GM18519 (cell line): Measurements from ENCODE around the gene EFNA2.

Experiments used
- ATAC-seq: cut with Tn5 transposase; IDR thresholded peaks from one replicate; pipeline ENCODE4 v1.9.1; 2021; ENCODE audit warnings: mild to moderate bottlenecking, moderate library complexity; ENCODE audit not compliant: unreplicated experiment, low FRiP score

The EFNA2 gene

DNA sequence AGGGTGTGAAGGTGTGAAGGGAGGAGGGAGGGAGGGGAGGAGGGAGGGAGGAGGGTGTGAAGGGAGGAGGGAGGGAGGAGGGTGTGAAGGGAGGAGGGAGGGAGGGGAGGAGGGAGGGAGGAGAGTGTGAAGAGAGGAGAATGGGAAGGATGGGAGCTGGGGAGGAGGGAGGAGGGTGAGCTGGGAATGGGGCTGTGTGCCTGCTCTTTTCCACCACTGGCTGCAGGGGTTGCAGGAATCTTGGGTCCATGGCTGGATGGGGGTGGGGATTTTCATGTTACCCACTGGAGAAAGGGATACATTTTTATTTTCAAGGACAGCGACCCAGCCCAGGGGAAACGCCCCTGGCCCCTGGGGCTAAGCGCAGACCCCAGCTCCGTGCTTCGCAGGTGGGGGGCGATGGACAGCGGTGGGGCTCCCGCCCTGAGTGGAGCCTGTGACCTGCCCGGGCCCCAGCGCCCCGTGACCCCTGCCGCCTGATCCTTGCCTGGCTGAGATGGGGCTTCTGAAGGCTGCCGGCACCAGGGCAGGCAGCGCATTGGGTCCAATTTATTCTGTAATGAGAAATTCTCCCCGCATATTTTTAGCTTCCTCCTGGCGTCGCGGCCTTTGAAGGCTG lies 3.0 kb upstream of the EFNA2 start:
- ATAC-seq = no peak

DNA sequence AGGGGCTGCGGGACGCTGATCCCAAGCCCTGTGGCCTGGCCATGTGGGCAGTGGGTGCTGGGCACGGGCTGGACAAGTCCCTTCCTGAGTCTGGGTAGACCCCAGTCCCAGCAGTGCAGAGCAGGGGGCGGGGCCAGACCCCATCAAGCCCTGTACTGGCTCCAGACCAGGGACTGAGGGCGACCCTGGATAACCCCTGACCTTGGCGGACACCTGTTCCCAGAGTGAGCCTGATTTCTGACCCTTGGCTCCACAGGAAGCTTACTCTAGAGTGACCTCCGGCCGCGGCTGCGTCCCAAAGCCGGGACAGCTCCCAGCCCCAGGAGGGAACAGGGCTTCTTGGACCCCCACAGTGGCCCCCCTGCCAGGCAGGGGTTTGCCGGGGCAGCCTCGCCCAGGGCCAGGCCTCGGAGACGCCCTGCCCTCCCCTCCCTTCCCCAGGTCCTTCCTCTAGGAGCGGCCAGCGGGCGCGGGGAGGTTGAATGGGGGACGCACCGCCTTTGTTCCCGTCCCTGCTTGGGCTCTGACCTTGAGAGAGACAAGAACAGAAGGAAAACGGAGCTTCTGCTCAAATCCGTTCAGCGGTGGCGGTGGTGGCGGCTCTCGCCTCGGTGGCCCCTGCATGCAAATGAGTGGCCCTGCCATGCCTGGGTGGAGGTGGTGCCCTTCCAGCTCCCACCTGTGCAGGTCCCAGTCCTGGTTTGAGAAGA lies 2.3 kb upstream of the EFNA2 start:
- no peak for ATAC-seq

DNA sequence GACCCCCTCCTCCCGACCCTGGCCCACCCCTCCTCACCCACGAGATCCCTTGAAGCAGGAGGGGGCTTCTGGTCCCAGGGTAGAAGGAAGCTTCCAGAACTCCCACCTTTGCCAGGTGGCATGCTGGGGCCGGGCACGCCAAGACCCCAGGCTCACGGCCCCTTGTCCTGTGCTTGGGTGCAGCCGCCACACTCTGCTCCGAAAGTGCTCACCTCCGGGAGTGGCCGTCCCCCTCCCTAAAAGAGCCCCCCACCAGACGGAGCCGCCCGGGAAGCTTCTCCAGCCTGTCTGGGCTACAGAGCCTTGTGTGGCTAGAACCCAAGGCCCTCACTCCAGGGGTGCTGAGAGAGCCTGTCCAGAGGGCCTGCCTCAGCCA lies 1.8 kb upstream of the EFNA2 start:
- no peak for ATAC-seq

DNA sequence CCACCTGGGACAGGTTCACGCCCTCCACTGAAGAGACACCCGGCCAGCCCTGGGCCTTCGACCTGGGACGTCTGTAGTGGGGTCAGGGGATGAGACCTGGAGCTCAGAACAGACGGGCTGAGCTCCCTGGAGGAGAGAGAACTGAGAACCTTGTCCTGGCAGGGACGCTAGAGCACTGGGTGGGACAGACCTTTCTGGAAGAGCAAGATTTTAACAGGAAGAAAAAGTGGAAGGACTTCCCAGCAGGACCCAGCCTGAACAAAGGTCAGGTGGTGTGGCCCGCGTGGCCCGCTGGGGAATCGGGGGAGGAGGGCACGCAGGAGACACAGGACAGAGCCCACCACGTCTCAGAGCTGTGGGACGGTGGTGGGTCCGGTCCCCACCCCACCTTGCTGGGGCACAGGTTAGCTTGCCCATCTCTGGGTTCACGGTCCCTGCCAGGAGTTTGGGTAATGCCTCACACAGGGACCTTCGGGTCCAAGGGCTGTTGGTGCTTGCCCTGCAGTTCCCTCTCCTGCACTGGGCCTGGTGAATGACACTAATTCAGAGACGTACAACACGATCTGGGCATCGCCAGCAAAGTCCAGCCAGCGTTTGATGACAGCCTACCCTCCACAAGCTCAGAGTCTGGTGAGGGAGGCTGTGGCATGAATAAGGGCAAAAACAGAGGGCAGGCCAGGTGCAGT lies 1.2 kb upstream of the EFNA2 start:
- no peak for ATAC-seq

DNA sequence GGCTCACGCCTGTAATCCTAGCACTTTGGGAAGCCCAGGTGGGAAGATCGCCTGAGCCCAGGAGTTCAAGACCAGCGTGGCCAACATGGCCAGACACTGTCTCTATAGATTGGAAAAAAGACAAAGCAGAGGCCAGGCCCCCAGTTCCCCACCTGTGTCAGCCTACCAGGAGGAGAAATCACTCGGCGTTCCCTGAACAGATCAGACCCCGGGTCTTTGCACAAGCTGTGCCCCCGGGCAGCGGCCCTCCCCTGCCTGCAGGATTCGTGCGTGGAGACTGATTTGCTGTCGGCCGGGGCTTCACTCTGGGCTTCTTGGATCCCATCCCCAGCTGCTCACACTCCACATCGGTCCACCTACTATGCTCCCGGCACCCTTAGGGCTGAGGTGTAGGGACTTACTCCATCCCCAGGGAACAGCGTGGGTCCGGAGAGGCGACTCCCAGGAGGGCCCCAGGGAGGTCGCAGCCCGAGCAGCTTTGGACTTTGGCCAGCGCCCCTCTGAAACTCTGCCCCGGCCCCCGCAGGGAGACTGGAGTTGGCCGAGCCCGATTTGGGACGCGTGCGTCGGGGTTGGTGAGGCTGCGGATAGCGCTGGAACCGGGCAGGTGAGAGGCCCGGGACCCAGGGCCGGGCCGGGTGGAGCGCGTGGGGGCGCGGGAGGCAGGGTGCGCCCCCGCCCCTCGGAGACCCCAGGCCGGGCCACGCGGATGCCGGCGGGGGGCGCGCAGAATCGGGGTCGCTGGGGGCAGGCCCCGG lies 515 bp upstream of the EFNA2 start:
- ATAC-seq = no peak

DNA sequence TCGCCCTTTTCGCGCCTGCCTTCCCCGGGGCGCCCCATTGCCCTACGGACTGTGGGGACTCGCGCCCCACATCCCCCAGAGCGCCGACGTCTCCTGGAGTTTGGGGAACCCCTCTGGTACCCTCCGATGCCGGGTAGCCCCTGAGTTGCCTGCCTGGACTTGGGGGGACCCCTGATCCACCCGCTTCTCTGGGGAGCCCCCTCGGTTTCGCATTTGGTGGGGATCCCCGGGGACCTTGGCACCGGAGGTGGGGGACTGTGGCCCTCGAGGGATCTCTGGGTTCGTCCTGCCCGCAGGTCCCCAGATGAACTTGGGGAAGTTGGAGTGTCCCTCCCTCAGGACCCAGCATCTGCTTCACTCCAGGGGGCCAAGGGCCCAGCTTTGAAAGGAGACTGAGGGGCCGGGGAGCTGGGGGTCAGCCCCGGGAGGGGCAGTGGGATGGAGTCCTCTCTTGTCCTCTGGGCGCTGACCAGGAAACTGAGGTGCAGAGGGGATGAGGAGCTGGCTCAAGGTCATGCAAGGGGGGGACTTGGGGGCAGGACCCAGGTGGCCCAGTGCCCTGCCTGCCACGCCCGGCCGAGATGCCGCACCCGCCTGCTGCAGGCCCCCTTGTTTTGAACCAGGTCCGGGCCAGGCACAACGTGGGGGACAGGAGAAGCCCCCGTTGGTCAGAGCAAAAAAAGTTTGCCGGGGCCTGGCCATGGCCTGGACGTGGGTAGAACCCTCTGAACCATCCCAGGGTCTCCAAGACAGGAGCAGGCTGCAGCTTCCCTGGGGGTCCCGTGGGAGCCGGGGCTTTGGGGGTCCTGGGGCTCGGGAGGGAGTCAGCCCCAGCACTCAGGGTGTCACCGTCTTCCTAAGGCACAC lies 1.0 kb downstream of the EFNA2 start:
- no peak for ATAC-seq

DNA sequence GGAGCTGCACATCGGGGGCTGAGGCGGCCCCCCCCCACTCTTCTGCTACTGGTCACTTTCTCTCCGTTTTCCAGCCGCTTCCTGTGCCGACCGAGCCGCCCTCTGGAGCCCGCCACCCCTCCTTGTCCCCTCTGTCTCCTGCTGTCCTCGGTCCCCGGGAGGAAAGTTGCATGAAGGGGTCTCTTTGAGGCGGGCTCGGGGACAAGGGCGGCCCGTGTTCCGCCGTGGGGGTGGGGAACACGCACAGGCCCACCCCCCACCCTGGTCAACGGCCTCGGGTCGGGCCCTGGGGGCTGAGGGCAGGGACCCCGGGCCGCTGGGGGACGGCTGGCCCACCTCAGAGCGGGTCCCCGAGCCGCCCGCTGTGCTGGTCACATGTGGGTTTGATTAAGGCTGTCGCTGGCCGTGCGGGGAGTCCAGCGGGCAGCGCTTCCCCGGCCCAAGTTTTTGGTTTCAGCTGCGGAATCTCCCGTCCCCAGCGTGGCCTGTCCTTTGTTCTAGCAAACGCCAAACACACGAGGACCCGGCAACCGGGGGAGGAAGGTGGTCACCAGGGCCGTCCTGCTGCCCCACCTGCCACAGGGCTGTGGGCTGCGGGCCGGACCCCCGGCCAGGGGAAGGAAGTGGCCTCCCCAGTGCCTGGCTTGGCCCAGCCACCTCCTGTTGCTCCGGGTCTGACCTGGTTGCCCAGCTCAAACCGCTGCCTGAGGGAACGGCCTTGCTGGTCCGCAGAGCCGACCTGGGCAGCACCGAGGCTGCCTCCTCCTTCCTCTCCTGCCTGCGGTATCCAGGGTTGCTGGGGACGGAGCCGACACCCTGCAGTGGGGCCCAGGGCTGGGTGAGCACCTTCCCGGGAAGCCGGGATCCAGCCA lies 1.9 kb downstream of the EFNA2 start:
- ATAC-seq = no peak

DNA sequence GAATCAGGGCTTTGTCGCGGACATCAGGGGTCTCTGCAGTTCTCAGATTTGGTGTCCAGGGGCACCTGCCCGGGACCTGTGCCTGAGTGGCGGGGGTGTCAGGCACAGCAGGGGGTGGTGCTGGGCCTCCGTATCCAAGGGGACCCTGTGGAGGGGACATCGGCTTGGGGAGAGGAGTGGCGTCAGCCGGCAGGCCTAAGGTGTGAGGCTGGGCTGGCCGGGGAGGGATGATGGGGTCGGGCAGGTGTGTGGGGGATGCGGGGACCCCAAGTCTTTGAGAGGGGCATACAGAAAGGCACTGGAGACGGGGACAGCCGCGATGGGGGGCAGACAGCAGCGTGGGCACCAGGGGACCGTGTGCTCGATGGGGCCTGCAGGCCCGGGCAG lies 2.5 kb downstream of the EFNA2 start:
- ATAC-seq = no peak

DNA sequence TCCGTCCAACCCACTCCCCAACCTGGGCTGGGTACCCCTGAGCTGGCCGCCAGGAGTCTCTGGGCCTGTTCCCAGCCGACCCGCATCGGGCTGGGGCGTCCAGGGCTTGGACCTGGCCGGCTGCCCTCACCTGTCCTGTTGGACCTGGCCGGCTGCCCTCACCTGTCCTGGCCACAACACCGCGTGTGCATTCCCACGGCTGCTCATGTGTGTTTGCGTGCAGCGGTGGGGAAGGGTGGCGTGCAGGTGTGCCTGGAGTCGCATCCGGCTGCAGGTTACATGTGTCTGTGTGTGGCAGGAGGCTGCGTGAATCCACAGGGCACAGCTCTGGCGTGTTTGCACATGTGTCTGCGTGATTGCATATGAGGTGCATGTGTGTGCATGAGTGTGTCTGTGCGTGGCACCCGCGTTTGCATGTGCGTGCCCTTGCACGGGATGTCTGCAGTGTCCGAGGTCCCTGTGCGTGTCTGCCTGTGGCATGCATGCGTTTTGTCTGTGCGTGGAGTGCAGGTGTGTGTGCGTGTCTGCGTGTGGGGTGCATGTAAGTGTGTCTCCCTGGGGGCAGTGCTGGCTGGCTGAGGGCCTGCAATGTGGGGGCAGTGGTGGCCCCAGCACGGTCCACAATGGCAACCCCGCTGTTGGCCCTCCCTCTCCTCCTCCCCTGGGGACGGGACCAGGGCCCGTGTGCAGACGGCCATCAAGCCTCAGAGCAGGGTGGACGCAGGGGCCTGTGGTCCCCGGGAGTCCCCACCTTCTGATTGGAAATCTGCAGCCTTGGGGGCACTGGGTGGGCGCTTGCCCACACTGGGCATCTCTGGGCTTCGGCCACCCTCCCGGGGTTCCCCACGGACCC lies 3.4 kb downstream of the EFNA2 start:
- no peak for ATAC-seq

DNA sequence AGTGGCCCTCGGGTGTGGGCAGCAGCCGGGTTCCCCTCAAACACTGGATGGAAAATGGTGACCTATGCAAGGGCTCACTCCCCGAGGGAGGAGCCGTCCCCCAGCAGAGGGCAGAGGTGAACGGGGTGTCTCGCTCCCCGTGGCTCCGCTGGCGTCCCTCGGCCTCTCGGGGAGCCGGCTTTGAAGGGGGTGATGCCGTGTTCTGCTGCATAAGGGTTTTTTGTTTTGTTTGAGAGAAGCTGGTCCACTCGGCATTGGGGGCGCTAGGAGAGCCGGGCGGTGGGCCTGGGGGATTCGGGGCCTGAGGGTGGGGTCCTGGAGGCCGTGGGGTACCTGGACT lies 4.0 kb downstream of the EFNA2 start:
- no peak for ATAC-seq

DNA sequence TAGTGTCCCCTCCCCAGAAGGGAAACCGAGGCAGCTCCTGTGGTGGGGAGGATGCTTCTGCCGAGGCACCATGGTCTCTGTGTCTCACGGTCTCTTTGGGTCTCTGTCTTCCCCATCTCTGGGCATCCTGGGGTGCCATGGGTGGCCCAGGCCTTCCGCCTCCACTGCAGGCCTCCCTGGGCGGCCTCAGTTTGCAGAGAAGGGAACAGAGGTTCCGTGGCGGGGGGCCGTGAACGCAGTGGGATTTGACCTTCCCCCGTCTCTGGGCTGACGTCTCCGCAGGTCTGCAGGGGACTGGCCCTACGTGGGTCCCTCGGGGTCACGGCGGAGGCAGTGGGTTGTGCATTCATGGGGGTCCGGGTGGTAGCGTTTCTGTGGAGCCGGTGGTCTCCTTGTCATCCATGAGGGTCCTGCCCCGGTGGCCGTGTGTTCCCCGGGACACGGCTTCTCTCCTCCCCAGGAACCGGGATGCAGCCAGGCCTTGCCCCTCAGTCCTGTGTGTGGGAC lies 4.6 kb downstream of the EFNA2 start:
- ATAC-seq = no peak

DNA sequence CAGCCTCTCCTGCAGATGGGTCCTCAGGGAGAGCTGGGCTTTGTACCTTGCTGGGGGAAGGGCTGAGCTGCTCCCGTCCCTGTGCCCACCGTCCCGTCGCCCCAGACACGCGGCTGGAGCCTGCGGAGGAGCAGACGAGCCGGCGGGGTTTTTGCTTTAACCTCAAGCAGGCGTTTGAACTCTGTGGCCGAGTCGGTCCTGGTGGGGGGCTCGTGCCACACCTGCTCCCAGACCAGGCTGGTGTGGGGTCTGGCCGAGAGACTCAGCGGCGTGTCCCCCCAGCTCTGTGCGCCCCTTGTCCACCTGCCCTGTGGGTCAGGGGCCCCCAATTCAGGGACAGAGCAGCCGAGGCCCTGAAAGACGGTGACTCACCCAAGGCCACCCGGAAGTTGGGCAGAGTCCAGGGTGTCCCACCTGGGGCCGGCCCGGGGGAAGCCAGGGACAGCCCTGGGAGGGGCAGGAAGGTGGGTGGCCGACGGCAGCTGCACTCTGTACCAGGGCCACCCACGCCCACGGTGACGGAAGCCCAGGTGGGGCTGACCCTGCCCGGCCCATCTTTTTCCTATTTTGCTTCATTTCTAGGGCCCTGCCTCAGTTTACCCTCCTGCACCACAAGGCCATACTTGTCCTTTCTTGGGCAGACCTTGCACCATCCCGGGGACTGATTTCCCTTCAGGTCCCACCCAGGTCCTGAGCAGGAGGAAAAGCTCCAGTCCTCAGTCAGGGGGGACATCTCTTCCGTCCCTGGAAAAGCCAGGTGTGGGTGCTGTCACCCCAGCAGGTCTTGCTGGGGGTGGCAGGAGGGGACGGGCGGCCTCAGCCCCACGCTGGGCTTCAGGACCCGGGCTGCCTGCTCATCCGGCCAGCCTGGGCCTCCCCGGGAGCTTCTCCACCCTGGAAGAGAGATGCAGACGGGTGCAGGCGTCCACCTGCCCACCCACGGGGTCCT lies 5.3 kb downstream of the EFNA2 start:
- ATAC-seq = no peak

DNA sequence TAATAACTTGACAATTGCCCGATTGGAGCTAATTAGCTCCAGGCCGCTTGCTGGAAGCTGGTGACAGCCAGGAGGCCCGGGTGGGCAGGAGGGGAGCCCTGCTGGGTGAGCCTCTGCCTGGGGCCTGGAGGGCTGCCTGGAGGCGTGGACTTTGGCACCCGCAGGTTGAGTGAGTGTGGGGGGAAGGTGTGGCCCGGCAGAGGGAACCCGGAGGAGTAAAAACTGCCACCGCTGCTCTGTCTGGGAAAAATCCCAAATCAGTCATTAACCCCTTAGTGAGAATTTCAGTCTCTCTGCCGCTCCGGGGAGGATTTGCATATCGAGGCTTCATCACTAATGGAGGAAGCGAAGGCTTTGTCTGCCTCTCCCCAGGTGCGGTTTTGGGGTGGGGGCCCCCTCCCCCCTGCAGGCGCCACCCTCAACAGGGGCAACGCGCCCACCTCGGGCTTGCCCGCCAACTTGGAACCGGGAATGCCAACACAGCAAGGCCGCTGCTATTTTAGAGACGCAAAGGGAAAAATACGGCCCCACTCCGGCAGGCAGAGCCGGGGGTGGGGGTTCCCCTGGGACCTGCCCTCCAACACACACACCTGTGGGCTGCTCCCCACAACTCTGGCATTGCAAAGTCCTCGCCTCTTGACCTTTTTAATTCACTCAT lies 6.2 kb downstream of the EFNA2 start:
- ATAC-seq = no peak

DNA sequence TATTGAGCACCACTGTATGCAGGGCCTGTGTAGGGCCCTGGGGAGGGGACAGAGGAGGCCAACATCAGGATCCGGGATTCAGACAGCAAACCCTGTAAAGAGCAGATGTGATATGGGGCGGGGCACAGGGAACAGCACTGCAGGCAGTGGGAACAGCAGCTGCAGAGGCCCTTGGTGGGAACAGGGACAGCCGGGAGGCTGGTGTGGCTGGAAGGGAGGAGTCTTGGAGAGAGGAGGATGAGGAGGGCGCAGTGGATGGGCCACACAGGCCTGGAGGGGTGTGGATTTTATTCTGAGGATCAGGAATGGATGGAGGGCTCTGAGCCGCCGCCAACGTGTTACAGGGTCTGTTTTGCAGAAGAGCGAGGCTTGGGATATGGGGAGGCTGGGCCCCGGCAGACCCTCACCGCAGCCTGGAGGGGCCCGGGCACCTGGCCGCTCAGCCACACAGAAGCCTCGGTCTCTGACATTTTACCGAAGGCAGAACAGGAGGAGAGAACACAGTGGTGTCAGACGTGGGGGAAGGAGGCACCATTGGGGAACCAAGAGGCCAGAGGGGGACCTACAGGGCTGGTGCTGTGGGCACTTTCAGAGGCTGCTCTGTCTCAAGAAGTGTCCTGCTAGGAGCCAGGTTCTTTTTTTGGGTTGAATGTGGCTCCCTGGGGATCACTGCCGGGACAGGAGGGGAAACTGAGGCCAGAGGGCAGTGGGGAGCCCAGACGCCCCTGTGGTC lies 6.9 kb downstream of the EFNA2 start:
- ATAC-seq = no peak

DNA sequence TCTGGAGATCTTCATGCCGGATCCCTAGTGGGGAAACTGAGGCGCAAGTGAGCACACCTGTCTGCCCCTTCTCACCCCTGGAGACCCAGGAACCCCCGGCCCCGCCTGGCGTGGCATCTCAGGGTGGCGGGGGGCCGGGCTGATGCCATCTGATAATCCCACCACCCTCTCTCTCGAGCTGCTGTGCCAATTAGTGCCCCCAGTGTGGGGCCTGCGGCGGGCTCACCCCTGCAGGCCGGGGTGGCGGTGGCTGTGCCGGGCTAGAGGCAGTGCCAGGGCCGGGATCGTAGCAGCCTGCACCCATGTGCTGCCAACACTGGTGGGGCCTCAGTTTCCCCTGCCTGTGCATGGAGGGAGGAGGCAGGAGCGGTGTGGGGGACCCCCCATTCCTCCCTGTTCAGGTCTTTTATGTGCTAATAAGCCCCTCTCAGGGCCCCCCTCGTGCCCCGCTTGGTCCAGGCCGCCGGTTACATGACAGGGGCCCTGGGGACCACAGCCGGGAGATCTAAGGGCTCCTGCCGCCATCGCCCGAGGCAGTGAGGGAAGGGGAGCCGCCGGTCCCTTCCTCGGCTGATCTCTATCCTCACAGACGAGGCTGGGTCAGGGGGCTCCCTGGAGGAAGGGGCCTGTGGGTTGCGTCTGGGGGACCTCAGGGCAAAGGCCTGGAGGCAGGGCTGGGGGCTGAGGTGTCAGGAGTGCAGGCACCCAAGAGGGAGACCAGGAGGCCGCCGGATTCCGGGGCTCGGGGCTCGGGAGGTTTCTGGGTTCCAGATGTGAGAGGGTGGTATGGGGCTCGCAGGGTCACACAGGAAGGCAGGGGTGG lies 8.3 kb downstream of the EFNA2 start:
- ATAC-seq = no peak
